MCF 10A (cell line): ENCODE data around the gene CRYBG2. TPM values are rescaled to one million over a fixed set of nuclear protein-coding genes. Genes with fewer than 3 reads are reported as not detected.

Experiments used
- BruUV-seq: library from RNA; stranded (reverse); fragments of 400-500 nt; replicated peaks from 2 replicates; lab custom pipeline; 2021; lab: Mats Ljungman, UMichigan
- CTCF ChIA-PET: fragments of 300-600 bp; sonication (Branson Sonifier 250); formaldehyde crosslinking; extraction: SDS; loops from one replicate; lab custom pipeline; 2021; ENCODE audit warnings: antibody characterized with exemption, inconsistent platforms; lab: Yijun Ruan, JAX
- POLR2A ChIA-PET: fragments of 300-600, 350-650 bp; sonication (Branson Sonifier 250); formaldehyde crosslinking; extraction: SDS; loops from one replicate; lab custom pipeline; 2020; ENCODE audit warnings: antibody characterized with exemption, inconsistent platforms; lab: Yijun Ruan, JAX
- DNase-seq: peaks from one replicate; pipeline ENCODE4 v3.0.0-alpha.2; 2018; ENCODE audit not compliant: unreplicated experiment
- H3K27ac Mint-ChIP-seq: one replicate; pipeline ENCODE4 v1.8.0; 2022; ENCODE audit warnings: mild to moderate bottlenecking, low read depth, mixed read lengths; ENCODE audit not compliant: unreplicated experiment
- H3K27me3 Mint-ChIP-seq: one replicate; pipeline ENCODE4 v1.8.0; 2022; ENCODE audit warnings: mixed read lengths; ENCODE audit not compliant: insufficient read depth, unreplicated experiment
- H3K36me3 Mint-ChIP-seq: one replicate; pipeline ENCODE4 v1.8.0; 2022; ENCODE audit warnings: mild to moderate bottlenecking, moderate library complexity, mixed read lengths; ENCODE audit not compliant: insufficient read depth, unreplicated experiment
- H3K4me1 Mint-ChIP-seq: one replicate; pipeline ENCODE4 v1.8.0; 2022; ENCODE audit warnings: mixed read lengths; ENCODE audit not compliant: insufficient read depth, unreplicated experiment
- H3K4me3 Mint-ChIP-seq: one replicate; pipeline ENCODE4 v1.8.0; 2022; ENCODE audit warnings: mild to moderate bottlenecking, moderate library complexity, mixed read lengths; ENCODE audit not compliant: unreplicated experiment
- H3K9me3 Mint-ChIP-seq: one replicate; pipeline ENCODE4 v1.8.0; 2022; ENCODE audit warnings: mixed read lengths; ENCODE audit not compliant: unreplicated experiment
- intact Hi-C: fragments of 100-400 bp; cut with micrococcal nuclease; formaldehyde crosslinking; loops from 2 replicates; pipeline ENCODE4 v1.14.1; 2022
- total RNA-seq: library from RNA; stranded (reverse); gene quantifications from 2 replicates; pipeline ENCODE4 v1.2.3, GENCODE V29; 2022
- TF ChIP-seq, protein P1 (sequence below): fragments of 200-600 bp; IDR thresholded peaks from one replicate; pipeline ENCODE4 v1.8.0; 2022; ENCODE audit warnings: antibody characterized with exemption, mild to moderate bottlenecking; ENCODE audit not compliant: unreplicated experiment

Gene CRYBG2
- total RNA-seq, 1 experiment from 2014 or later: 8.6 TPM

DNA sequence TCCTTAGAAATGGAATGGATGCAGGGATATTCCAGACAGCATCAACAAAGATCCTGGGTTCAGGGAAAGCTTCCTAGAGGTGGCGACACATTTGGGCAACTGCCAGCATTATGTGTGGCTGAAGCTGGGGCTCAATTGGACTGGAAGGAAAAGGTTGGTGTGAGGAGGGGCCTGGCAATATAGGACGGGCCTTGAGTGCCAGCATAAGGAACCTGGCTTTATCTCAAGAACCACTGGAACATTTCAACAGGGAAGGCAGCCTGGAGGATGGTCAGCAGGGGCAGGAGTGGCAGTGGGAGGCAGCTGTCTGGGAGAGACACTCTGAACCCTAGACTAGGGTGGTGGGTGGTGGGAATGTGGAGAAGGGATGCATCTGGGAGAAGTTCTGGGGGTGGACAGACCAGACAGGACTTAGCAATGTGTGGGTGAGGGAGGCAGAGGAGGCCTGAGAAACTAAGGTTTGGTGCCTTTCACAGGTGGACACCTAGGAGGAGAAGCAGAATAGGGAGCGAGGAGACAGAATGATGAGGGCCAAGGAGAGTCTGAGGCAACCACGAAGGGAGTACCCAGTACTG lies 70.6 kb downstream of the CRYBG2 start:
- peaks cover 54% of the 10 kb centered on the region for H3K4me1 Mint-ChIP-seq
- CTCF ChIA-PET: interaction anchor here (1.0 kb wide), 1 partner anchor 38 kb away, joined by 3 read pairs; no protein-coding TSS in a partner anchor
- no TSS peak for BruUV-seq
- no peaks in the 10 kb centered on the region for H3K27me3 Mint-ChIP-seq
- H3K27ac Mint-ChIP-seq: peak overlapping the region; percentile 4
- POLR2A ChIA-PET: interaction anchor here (0.7 to 1.6 kb wide), 3 partner anchors 13 to 94 kb away, joined by 3 to 4 read pairs (median 3); no protein-coding TSS in a partner anchor
- TF ChIP-seq, protein P1, sequence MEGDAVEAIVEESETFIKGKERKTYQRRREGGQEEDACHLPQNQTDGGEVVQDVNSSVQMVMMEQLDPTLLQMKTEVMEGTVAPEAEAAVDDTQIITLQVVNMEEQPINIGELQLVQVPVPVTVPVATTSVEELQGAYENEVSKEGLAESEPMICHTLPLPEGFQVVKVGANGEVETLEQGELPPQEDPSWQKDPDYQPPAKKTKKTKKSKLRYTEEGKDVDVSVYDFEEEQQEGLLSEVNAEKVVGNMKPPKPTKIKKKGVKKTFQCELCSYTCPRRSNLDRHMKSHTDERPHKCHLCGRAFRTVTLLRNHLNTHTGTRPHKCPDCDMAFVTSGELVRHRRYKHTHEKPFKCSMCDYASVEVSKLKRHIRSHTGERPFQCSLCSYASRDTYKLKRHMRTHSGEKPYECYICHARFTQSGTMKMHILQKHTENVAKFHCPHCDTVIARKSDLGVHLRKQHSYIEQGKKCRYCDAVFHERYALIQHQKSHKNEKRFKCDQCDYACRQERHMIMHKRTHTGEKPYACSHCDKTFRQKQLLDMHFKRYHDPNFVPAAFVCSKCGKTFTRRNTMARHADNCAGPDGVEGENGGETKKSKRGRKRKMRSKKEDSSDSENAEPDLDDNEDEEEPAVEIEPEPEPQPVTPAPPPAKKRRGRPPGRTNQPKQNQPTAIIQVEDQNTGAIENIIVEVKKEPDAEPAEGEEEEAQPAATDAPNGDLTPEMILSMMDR: no peak
- H3K4me3 Mint-ChIP-seq: no peak overlapping the region
- peaks cover 24% of the 10 kb centered on the region for H3K36me3 Mint-ChIP-seq
- intact Hi-C loops: no loop called here
- no peak for DNase-seq
- H3K9me3 Mint-ChIP-seq: no peaks in the 10 kb centered on the region

DNA sequence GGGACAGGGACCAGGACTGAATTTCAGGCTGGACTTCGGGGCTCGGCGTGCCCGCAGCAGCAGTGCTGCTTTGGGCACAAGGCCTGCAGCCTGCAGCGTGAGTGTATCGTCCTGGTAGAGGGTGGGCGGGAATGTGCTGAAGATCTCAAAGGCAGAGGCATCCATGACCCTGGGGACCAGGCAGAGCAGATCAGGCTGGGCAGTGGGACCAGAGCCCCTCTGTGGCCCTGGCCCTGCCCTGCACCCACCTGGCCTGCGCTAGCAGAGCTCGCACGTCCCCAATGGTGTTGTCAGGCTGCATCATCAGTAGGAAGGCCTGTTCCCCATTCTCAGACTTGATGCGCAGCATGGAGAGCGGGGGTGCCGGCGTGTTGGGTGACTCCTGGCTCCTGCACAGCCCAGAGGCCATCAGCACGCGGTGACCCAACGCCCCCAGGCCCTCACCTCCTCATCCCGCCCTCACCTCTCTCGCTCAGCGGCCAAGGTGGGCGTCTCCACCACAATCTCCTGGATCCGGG lies 71.5 kb downstream of the CRYBG2 start:
- Mint-ChIP-seq H3K9me3 (no peaks in the 10 kb centered on the region), H3K27ac (no peak overlapping the region), H3K4me3 (no peak overlapping the region), H3K4me1 (peaks cover 62% of the 10 kb centered on the region), H3K36me3 (peaks cover 24% of the 10 kb centered on the region), H3K27me3 (no peaks in the 10 kb centered on the region)
- intact Hi-C loops: no loop called here
- TF ChIP-seq, protein P1: no peak
- CTCF ChIA-PET: interaction anchor here (1.0 kb wide), 1 partner anchor 49 kb away, joined by 3 read pairs; no protein-coding TSS in a partner anchor
- POLR2A ChIA-PET: interaction anchor here (1.6 kb wide), 1 partner anchor 95 kb away, joined by 3 read pairs; no protein-coding TSS in a partner anchor
- no TSS peak for BruUV-seq
- DNase-seq: no peak

DNA sequence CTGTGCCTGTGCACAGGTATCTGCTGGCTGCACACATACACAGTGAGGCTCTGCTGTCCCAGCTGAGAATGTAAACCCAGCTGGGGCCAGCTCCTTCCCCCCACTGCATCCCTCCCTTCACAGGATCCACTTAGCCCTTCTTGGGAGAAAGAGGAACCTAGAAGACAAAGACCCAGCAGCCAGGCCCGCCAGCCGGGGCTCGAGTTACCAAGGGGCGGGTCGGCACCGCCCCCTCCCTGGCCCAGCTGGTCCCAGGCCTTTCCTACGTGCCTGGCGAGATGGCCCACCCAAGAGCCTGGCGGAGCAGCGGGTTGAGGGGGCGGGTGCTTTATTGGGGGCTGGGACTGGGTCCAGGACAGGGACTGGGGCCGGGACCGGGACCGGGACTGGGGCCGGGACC lies 72.0 kb downstream of the CRYBG2 start:
- Mint-ChIP-seq H3K27ac (no peak overlapping the region), H3K4me3 (no peak overlapping the region)

More for the DNA sequence above, 72.0 kb downstream of the CRYBG2 start:
- TF ChIP-seq, protein P1: no peak
- intact Hi-C loops: no loop called here
- ChIA-PET CTCF (interaction anchor here (1.0 kb wide), 1 partner anchor 49 kb away, joined by 3 read pairs; no protein-coding TSS in a partner anchor), POLR2A (interaction anchor here (3.2 to 8.9 kb wide), 2 partner anchors 46 to 112 kb away, joined by 12 to 83 read pairs; partner anchors contain the start of genes CEP85 and ZNF593)
- no peak for DNase-seq
- H3K9me3 Mint-ChIP-seq: no peaks in the 10 kb centered on the region
- H3K36me3 Mint-ChIP-seq: peaks cover 27% of the 10 kb centered on the region
- BruUV-seq: no TSS peak
- H3K27me3 Mint-ChIP-seq: no peaks in the 10 kb centered on the region
- H3K4me1 Mint-ChIP-seq: peaks cover 65% of the 10 kb centered on the region
